ENCODE measurements around the gene WNT3. TPM values are rescaled to one million over a fixed set of nuclear protein-coding genes. Genes with fewer than 3 reads are reported as not detected.

Gene WNT3
- total and polyA plus RNA-seq, 2 donors (not counting 1 experiment from before 2014, with no cell fraction given) = 0.86 to 1.4 TPM

DNA sequence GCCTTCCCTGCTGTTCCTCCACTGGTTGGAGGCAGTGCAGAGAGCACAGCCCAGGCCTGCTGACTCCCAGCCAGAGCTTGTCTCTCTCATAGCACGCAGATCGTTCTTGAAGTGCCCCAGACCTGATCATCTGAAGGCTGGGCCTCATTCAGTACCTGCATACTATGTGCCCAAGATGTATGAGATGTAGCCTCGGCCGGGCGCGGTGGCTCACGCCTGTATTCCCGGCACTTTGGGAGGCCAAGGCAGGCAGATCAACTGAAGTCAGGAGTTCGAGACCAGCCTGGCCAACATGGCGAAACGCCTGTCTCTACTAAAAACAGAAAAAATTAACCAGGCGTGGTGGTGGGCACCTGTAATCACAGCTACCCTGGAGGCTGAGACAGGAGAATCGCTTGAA lies 31.0 kb downstream of the WNT3 start:
- no peaks in the 10 kb centered on the region for H4K20me1 ChIP-seq (ENCODE audit: control insufficient read depth, insufficient read depth, low read length, poor library complexity, severe bottlenecking)
- no peak for DNase-seq
- no peaks in the 10 kb centered on the region for H3K4me1 ChIP-seq (ENCODE audit: control insufficient read depth in 2 of 2, insufficient read depth in 2 of 2, low read length in 2 of 2)
- POLR2A ChIA-PET = no interaction called here
- no peak overlapping the region for H2AFZ ChIP-seq (ENCODE audit: insufficient read depth, low read depth, low read length, poor library complexity, severe bottlenecking)
- intact Hi-C loops (cut with micrococcal nuclease) = no loop called here
- Mint-ChIP-seq H3K27me3 (peaks cover 25% of the 10 kb centered on the region), H3K4me3 (no peak overlapping the region), H3K9me3 (ENCODE audit: insufficient read depth) (no peaks in the 10 kb centered on the region), H3K27ac (no peak overlapping the region), H3K4me1 (no peaks in the 10 kb centered on the region)
- peaks cover 0 to 15% (median 0%) of the 10 kb centered on the region in 4 experiments for H3K27me3 ChIP-seq (replicated peaks in 1 of 4; ENCODE audit: control extremely low read depth in 1 of 4, control insufficient read depth in 3 of 4, insufficient read depth in 4 of 4, low read length in 3 of 4)
- no peak for TF ChIP-seq EZH2 (IDR thresholded peaks at IDR 0.05; ENCODE audit: borderline replicate concordance, insufficient read depth, low read depth, low read length, poor library complexity, severe bottlenecking)
- TF ChIP-seq, protein P1, sequence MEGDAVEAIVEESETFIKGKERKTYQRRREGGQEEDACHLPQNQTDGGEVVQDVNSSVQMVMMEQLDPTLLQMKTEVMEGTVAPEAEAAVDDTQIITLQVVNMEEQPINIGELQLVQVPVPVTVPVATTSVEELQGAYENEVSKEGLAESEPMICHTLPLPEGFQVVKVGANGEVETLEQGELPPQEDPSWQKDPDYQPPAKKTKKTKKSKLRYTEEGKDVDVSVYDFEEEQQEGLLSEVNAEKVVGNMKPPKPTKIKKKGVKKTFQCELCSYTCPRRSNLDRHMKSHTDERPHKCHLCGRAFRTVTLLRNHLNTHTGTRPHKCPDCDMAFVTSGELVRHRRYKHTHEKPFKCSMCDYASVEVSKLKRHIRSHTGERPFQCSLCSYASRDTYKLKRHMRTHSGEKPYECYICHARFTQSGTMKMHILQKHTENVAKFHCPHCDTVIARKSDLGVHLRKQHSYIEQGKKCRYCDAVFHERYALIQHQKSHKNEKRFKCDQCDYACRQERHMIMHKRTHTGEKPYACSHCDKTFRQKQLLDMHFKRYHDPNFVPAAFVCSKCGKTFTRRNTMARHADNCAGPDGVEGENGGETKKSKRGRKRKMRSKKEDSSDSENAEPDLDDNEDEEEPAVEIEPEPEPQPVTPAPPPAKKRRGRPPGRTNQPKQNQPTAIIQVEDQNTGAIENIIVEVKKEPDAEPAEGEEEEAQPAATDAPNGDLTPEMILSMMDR (IDR thresholded peaks at IDR 0.05) = no peak
- WGBS (ENCODE audit: insufficient coverage) = 97% methylated on average over 13 of the region's 13 CpGs
- H3K79me2 ChIP-seq (ENCODE audit: control insufficient read depth, insufficient read depth, low read length) = no peaks in the 10 kb centered on the region
- H3K9me3 ChIP-seq (ENCODE audit: control extremely low read depth in 1 of 3, control insufficient read depth in 2 of 3, insufficient read depth in 1 of 3, low read length in 2 of 3) = peaks cover 0 to 17% (median 4%) of the 10 kb centered on the region in 3 donors
- H3K36me3 ChIP-seq (replicated peaks in 1 of 2; ENCODE audit: control extremely low read depth in 1 of 2, control insufficient read depth in 1 of 2, extremely low read depth in 1 of 2, insufficient read depth in 2 of 2, low read length in 1 of 2) = no peaks in the 10 kb centered on the region
- no peak overlapping the region for H3K4me2 ChIP-seq (replicated peaks; ENCODE audit: low read depth, low read length, poor library complexity, severe bottlenecking)
- H3K27ac ChIP-seq (ENCODE audit: low read length in 2 of 2) = no peak overlapping the region
- H3K4me3 ChIP-seq (ENCODE audit: control extremely low read depth in 1 of 5, extremely low read depth in 1 of 5, insufficient read depth in 1 of 5, low read depth in 2 of 5, low read length in 4 of 5) = no peak overlapping the region
- ATAC-seq (ENCODE audit: low read depth) = no peak
- CTCF ChIA-PET = no interaction called here
- no peak overlapping the region for H3K9ac ChIP-seq (ENCODE audit: low read length)

DNA sequence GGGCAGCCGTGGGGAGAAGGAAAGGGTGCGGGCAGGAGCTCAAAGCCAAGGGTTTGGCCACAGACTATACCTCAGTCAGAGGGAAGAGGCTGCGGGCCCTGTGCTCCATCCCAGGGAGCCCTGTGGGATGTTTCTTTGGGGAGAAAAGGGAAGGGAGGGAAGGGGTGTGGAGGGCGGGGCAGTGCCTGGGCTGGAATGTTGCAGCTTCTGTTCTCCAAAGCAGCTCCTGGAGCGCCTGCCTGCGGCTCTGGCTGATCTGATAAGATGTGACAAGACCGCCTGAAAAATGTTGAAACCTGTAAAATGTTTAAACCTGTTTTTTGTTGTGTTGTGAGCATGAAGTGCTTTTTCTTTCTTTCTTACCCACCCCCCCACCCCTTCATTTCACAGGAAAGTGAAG lies 32.8 kb downstream of the WNT3 start:
- no peaks in the 10 kb centered on the region for H3K9me3 Mint-ChIP-seq (ENCODE audit: insufficient read depth)
- H3K27me3 Mint-ChIP-seq = peaks cover 10% of the 10 kb centered on the region
- Histone ChIP-seq H4K20me1 (ENCODE audit: control insufficient read depth, insufficient read depth, low read length, poor library complexity, severe bottlenecking) (no peaks in the 10 kb centered on the region), H2AFZ (ENCODE audit: insufficient read depth, low read depth, low read length, poor library complexity, severe bottlenecking) (no peak overlapping the region), H3K9ac (ENCODE audit: low read length) (no peak overlapping the region), H3K4me2 (replicated peaks; ENCODE audit: low read depth, low read length, poor library complexity, severe bottlenecking) (no peak overlapping the region), H3K36me3 (replicated peaks in 1 of 2; ENCODE audit: control extremely low read depth in 1 of 2, control insufficient read depth in 1 of 2, extremely low read depth in 1 of 2, insufficient read depth in 2 of 2, low read length in 1 of 2) (no peaks in the 10 kb centered on the region), H3K4me3 (ENCODE audit: control extremely low read depth in 1 of 5, extremely low read depth in 1 of 5, insufficient read depth in 1 of 5, low read depth in 2 of 5, low read length in 4 of 5) (no peak overlapping the region), H3K4me1 (ENCODE audit: control insufficient read depth in 2 of 2, insufficient read depth in 2 of 2, low read length in 2 of 2) (peaks cover 0 to 6% of the 10 kb centered on the region in 2 donors), H3K27ac (ENCODE audit: low read length in 2 of 2) (no peak overlapping the region), H3K9me3 (ENCODE audit: control extremely low read depth in 1 of 3, control insufficient read depth in 2 of 3, insufficient read depth in 1 of 3, low read length in 2 of 3) (peaks cover 0 to 17% (median 4%) of the 10 kb centered on the region in 3 donors), H3K79me2 (ENCODE audit: control insufficient read depth, insufficient read depth, low read length) (no peaks in the 10 kb centered on the region), H3K27me3 (replicated peaks in 1 of 4; ENCODE audit: control extremely low read depth in 1 of 4, control insufficient read depth in 3 of 4, insufficient read depth in 4 of 4, low read length in 3 of 4) (peaks cover 0 to 13% (median 0%) of the 10 kb centered on the region in 4 experiments)
- no peak overlapping the region for H3K27ac Mint-ChIP-seq
- DNase-seq (no peak), ATAC-seq (ENCODE audit: low read depth) (no peak)
- ChIA-PET POLR2A (interaction anchor here (0.5 kb wide), 1 partner anchor 327 kb away, joined by 7 read pairs; no protein-coding TSS in a partner anchor), CTCF (no interaction called here)
- TF ChIP-seq EZH2 (IDR thresholded peaks at IDR 0.05; ENCODE audit: borderline replicate concordance, insufficient read depth, low read depth, low read length, poor library complexity, severe bottlenecking) = no peak
- TF ChIP-seq, protein P1 (IDR thresholded peaks at IDR 0.05) = no peak
- H3K4me3 Mint-ChIP-seq = no peak overlapping the region
- 93% methylated on average over 4 of the region's 7 CpGs for WGBS (ENCODE audit: insufficient coverage)
- intact Hi-C loops (cut with micrococcal nuclease) = no loop called here
- H3K4me1 Mint-ChIP-seq = peaks cover under 1% of the 10 kb centered on the region
